Measurements from ENCODE around the gene PSG2.
"Not testable (repeated sequence)": the region's sequence is repeated elsewhere in the genome, so short reads cannot be mapped to it uniquely, and the experiment has no call there.

Gene PSG2

DNA sequence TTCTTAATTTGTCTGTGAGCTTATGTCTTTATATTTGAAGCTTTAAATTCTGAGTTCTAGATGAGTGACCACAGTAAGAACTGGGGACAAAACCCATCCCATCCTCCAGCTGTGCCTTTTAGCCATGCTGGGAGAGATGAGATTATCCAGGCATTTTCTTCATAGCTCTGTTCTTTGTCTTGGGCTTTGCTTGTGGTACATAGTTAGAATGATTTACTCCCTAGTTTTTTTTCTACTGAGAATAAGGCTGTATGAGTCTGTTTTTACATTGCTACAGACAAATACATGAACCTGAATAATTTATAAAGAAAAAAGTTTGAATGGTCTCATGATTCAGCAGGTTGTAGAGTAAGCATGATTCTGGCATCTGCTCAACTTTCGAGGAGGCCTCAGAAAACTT, 24.9 kb upstream of the PSG2 start:
- H3K9ac ChIP-seq (ENCODE audit: low read depth, low read length); H3K36me3 ChIP-seq (ENCODE audit: insufficient read depth, low read depth, low read length); H3K4me1 ChIP-seq (ENCODE audit: insufficient read depth, low read length); H3K4me3 ChIP-seq (ENCODE audit: low read length); H3K27me3 ChIP-seq (ENCODE audit: insufficient read depth, low read length); H3K27ac ChIP-seq (ENCODE audit: low read length): not testable (repeated sequence)
- H3K9me3 ChIP-seq (ENCODE audit: insufficient read depth, low read depth, low read length) = peaks cover 22% of the 10 kb centered on the region

DNA sequence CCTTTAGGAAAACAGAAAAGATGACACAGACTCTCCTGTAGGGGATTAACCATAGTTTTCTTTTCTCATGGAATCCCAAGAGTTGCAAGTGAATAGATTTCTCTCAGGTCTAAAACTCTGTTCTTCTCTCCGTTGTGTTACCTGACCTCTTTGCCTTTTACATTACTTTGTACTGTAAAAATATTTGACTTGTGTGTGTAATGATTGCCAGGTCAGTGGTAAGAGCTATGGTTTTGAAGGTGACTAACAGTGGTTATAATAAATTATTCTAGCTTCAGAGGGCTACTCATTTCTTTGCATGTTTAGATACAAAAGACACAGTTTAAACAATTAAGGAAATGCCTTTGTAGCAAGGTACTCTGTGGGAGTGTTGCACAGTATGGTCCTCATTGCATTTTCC, 23.0 kb upstream of the PSG2 start:
- no peak overlapping the region for H3K4me3 ChIP-seq (ENCODE audit: low read length)
- no peaks in the 10 kb centered on the region for H3K4me1 ChIP-seq (ENCODE audit: insufficient read depth, low read length)
- peaks cover 23% of the 10 kb centered on the region for H3K9me3 ChIP-seq (ENCODE audit: insufficient read depth, low read depth, low read length)
- H3K27me3 ChIP-seq (ENCODE audit: insufficient read depth, low read length) = no peaks in the 10 kb centered on the region
- no peaks in the 10 kb centered on the region for H3K36me3 ChIP-seq (ENCODE audit: insufficient read depth, low read depth, low read length)
- no peak overlapping the region for H3K9ac ChIP-seq (ENCODE audit: low read depth, low read length)
- H3K27ac ChIP-seq (ENCODE audit: low read length) = no peak overlapping the region

DNA sequence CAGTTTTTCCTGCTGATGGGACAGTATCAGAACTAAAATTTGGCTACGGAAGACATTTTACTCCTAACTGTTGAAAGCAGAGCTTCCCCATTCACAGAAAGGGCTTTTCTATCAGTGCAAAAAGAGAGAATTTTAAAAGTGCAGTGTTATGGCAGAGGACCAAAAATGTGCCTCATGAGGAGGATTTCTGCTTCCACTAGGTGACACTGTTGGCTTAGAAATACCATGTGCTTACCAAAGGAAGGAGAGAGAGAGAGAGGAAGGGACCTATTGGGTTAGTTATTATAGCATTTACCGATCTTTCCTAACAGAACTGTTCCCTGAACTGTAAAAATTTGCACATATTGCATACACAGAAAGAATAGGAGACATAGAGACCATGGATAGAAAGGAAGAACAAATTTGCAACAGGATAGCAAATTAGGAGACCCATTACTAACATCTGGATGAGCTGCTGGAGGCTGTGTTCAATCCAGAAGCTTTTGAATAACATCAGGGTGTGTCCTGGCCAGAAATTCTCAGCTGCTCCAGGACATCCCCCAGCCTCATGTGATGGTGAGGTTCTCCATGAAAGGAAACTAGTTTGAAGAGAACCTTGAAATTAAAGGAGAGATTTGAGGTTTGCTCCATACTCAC, 21.8 kb upstream of the PSG2 start:
- not testable (repeated sequence) for H3K4me1 ChIP-seq (ENCODE audit: insufficient read depth, low read length); H3K27ac ChIP-seq (ENCODE audit: low read length); H3K9ac ChIP-seq (ENCODE audit: low read depth, low read length); H3K27me3 ChIP-seq (ENCODE audit: insufficient read depth, low read length); H3K4me3 ChIP-seq (ENCODE audit: low read length); H3K36me3 ChIP-seq (ENCODE audit: insufficient read depth, low read depth, low read length)
- H3K9me3 ChIP-seq (ENCODE audit: insufficient read depth, low read depth, low read length) = peaks cover 23% of the 10 kb centered on the region

DNA sequence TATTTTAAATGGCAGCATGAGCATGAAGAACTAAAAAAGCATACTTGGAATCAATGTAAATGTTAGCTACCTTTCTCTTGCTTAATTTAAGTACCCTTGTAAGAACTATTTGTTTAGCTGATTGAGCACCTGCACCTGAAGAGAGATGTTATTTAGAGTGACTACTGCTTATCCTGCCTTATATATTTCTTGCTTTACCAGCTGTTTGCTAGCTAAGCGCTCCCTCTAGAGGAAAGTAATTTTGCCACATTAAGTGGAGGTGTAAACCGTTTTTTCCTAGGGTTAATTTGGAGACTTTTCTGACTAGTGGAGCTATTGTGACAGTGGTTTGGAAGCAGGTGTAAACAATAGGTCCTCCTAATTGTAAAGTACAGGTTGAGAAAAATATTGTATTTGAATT, 19.4 kb upstream of the PSG2 start:
- Histone ChIP-seq H3K36me3 (ENCODE audit: insufficient read depth, low read depth, low read length) (no peaks in the 10 kb centered on the region), H3K27me3 (ENCODE audit: insufficient read depth, low read length) (no peaks in the 10 kb centered on the region), H3K4me3 (ENCODE audit: low read length) (no peak overlapping the region), H3K4me1 (ENCODE audit: insufficient read depth, low read length) (no peaks in the 10 kb centered on the region), H3K9me3 (ENCODE audit: insufficient read depth, low read depth, low read length) (peaks cover 23% of the 10 kb centered on the region), H3K27ac (ENCODE audit: low read length) (no peak overlapping the region), H3K9ac (ENCODE audit: low read depth, low read length) (no peak overlapping the region)

DNA sequence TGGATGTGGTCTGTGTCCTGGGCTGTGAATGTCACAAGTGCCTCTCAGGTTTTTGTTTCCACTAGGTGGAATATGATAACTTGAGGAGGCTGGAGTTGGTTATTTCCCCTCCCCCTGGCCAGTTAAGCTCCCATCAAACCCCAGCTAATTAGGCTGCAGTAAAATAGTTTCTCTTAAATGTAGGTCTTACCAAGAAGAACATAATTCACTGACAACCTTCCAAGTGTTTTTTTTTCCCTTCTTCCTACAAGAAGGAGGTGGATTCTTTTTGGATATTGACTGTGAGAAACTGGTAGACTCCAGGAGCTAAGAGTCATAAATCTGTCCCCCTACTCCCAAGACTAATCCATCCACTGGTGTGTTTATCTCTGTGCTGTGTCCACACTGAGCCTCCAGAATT, 15.9 kb upstream of the PSG2 start:
- not testable (repeated sequence) for H3K27me3 ChIP-seq (ENCODE audit: insufficient read depth, low read length); H3K36me3 ChIP-seq (ENCODE audit: insufficient read depth, low read depth, low read length); H3K27ac ChIP-seq (ENCODE audit: low read length); H3K4me1 ChIP-seq (ENCODE audit: insufficient read depth, low read length); H3K9ac ChIP-seq (ENCODE audit: low read depth, low read length); H3K4me3 ChIP-seq (ENCODE audit: low read length)
- peaks cover 16% of the 10 kb centered on the region; the same call in 1 of the 2 replicates for H3K9me3 ChIP-seq (ENCODE audit: insufficient read depth, low read depth, low read length)

DNA sequence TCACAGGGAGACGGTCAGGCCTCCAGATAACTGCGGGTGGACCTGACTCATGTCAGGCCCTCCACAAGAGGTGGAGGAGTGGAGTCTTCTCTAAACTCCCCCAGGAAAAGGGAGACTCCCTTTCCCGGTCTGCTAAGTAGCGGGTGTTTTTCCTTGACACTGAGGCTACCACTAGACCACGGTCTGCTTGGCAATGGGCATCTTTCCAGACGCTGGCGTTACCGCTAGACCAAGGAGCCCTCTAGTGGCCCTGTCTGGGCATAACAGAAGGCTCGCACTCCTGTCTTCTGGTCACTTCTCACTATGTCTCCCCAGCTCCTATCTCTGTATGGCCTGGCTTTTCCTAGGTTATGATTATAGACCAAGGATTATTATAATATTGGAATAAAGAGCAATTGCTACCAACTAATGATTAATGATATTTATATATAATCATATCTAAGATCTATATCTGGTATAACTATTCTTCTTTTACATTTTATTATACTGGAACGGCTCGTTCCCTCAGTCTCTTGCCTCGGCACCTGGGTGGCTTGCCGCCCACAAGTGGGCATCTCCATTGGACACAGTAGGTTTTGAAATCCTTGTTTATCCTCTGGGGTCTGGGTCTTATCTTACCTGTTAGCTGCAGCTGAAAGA, 5.3 kb upstream of the PSG2 start:
- H3K4me1 ChIP-seq (ENCODE audit: insufficient read depth, low read length); H3K36me3 ChIP-seq (ENCODE audit: insufficient read depth, low read depth, low read length); H3K27me3 ChIP-seq (ENCODE audit: insufficient read depth, low read length); H3K27ac ChIP-seq (ENCODE audit: low read length); H3K9ac ChIP-seq (ENCODE audit: low read depth, low read length); H3K4me3 ChIP-seq (ENCODE audit: low read length); H3K9me3 ChIP-seq (ENCODE audit: insufficient read depth, low read depth, low read length): not testable (repeated sequence)

DNA sequence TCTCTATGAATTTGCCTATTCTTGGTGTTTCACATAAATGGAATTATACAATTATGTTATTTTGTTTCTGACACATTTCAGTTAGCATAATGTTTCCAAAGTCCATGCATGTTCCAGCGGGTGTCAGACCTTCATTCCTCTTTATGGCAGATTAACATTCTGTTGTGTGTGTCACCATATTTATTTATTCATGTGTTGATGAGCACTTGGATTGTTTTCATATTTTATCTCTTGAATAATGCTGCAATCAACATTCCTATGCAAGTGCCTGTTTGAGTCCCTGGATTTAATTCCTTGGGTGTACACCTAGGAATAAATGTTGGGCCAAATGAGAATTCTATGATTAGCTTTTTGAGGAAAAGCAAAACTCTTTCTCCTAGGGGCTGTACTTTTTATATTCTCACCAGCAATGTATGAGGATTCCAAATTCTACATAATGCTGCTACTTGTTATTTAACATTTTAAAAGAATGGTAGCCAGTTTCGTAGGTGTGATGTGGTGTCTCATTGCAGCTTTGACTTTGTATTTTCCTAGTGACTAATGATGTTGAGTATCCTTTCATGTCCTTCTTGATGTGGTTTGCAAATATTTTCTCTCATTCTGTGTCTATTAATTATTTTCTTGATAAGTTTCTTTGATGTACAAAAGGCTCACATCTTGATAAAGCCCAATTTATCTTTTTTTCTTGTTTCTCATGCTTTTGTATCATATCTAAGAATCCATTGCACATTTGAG, 3.5 kb upstream of the PSG2 start:
- H3K9ac ChIP-seq (ENCODE audit: low read depth, low read length); H3K27ac ChIP-seq (ENCODE audit: low read length); H3K36me3 ChIP-seq (ENCODE audit: insufficient read depth, low read depth, low read length): not testable (repeated sequence)

DNA sequence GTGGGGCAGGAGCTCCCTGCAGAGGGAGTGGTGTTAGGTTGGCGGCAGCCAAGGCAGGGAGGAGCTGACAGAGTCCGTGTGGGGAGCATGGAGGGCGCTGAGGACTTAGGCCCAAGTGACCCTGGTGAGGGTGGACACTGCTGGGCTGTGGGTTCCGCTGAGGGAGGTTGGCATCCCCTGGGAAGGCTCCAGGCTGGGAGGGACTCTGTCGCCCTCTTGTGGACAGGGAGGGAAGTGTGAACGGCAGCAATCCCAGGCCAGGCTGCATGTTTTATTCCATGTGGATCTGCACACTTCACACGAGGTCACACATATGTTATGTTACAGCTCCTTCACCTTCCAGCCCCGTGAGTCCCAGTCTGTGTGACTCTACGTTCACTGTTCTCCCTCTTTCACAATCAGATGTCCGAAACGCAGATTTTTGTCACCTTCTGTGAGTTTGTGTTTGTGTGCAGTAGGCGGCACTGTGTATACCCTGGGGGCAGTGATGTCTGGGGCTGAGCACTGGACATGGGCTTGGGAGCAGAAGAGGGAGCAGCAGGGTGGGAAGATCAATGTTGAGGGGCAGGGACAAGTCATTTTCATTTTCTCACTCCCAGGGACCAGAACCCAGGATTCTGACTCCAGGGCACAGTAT, 1.8 kb upstream of the PSG2 start:
- H3K9ac ChIP-seq (ENCODE audit: low read depth, low read length); H3K4me3 ChIP-seq (ENCODE audit: low read length): not testable (repeated sequence)

More for the DNA sequence above, 3.5 kb upstream of the PSG2 start:
- H3K27me3 ChIP-seq (ENCODE audit: insufficient read depth, low read length); H3K4me1 ChIP-seq (ENCODE audit: insufficient read depth, low read length); H3K9me3 ChIP-seq (ENCODE audit: insufficient read depth, low read depth, low read length); H3K4me3 ChIP-seq (ENCODE audit: low read length): not testable (repeated sequence)

DNA sequence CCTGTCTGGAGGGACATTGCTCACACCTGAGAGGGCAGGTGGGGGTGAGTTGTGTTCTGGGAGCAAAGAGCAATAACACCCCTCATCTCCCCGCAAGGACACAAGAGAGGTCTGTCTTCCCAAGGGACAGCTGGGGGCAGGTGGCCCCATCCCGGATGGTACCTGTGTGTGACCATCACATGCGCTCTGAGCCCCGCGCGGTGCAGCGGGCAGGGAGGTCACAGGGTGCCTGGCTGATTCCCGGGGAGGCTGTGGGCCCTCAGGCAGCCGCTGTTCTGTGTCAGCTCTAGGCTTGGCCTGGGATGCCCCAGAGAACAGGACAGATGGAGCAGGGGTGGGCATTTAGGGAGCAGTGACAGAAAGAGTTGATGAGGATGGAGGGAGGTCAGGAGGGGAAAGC, 1.2 kb upstream of the PSG2 start:
- H3K4me3 ChIP-seq (ENCODE audit: low read length); H3K9me3 ChIP-seq (ENCODE audit: insufficient read depth, low read depth, low read length); H3K4me1 ChIP-seq (ENCODE audit: insufficient read depth, low read length); H3K27me3 ChIP-seq (ENCODE audit: insufficient read depth, low read length); H3K36me3 ChIP-seq (ENCODE audit: insufficient read depth, low read depth, low read length); H3K27ac ChIP-seq (ENCODE audit: low read length); H3K9ac ChIP-seq (ENCODE audit: low read depth, low read length): not testable (repeated sequence)

More for the DNA sequence above, 1.8 kb upstream of the PSG2 start:
- H3K4me1 ChIP-seq (ENCODE audit: insufficient read depth, low read length); H3K36me3 ChIP-seq (ENCODE audit: insufficient read depth, low read depth, low read length); H3K9me3 ChIP-seq (ENCODE audit: insufficient read depth, low read depth, low read length); H3K27ac ChIP-seq (ENCODE audit: low read length); H3K27me3 ChIP-seq (ENCODE audit: insufficient read depth, low read length): not testable (repeated sequence)

DNA sequence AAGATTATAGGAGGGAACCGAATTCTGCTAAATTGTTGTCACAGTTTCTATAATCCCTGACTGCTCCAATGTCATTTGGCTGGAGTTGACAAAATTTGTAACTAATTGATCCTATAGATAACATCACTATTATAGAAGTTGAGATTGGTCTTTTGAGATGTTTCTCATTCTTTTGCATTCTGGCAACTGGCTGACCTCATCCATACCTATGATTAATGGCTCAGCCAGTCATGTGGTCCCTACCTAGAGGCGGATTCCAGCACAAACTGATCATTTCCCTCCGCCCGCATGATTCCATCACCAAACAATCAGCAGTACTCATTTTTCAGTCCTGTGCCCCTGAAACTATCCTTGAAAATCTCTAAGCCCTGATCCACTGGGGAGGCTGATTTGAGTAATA, 4.2 kb downstream of the PSG2 start:
- H3K36me3 ChIP-seq (ENCODE audit: insufficient read depth, low read depth, low read length) = no peaks in the 10 kb centered on the region
- no peak overlapping the region for H3K9ac ChIP-seq (ENCODE audit: low read depth, low read length)
- no peak overlapping the region for H3K27ac ChIP-seq (ENCODE audit: low read length)
- no peaks in the 10 kb centered on the region for H3K27me3 ChIP-seq (ENCODE audit: insufficient read depth, low read length)
- H3K4me1 ChIP-seq (ENCODE audit: insufficient read depth, low read length) = no peaks in the 10 kb centered on the region
- no peaks in the 10 kb centered on the region; the same call in 1 of the 2 replicates for H3K9me3 ChIP-seq (ENCODE audit: insufficient read depth, low read depth, low read length)
- no peak overlapping the region for H3K4me3 ChIP-seq (ENCODE audit: low read length)

DNA sequence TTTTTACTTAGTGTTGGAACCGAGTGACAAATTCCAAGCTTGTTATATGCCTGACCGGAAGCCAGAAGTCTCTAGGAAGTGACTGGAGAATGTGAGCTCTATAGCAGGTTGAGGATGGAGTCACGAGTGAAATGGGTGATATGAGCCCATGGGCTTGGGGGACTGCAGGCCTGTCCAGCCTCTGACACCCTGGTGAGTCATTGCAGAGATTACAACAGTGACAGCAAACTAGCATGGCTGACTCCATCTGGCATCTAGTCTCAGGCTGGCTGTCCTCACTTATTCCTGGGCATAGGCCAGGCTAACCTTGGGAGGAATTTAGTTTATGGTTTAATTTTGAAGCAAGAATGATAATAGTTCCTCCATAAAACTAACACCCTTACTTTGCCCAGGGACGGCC, 4.6 kb downstream of the PSG2 start:
- H3K27me3 ChIP-seq (ENCODE audit: insufficient read depth, low read length); H3K9me3 ChIP-seq (ENCODE audit: insufficient read depth, low read depth, low read length); H3K36me3 ChIP-seq (ENCODE audit: insufficient read depth, low read depth, low read length); H3K9ac ChIP-seq (ENCODE audit: low read depth, low read length); H3K4me3 ChIP-seq (ENCODE audit: low read length); H3K4me1 ChIP-seq (ENCODE audit: insufficient read depth, low read length); H3K27ac ChIP-seq (ENCODE audit: low read length): not testable (repeated sequence)

DNA sequence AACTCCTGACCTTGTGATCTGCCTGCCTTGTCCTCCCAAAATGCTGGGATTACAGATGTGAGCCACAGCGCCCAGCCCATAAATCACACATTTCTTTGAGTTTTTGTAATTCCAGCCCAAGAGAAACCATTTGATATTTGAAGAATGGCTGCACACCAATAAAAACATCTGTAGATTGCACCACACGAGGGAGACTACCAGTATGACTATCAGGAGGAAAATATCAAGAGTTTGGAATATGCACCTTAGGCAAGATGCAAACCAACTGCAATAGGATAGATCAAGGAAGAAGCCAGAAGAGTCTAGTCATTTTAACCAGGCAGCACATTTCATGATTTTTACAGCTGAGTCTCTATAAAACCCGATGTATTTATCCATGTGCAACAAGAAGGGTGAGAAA, 20.1 kb downstream of the PSG2 start:
- H3K9ac ChIP-seq (ENCODE audit: low read depth, low read length); H3K4me1 ChIP-seq (ENCODE audit: insufficient read depth, low read length); H3K27me3 ChIP-seq (ENCODE audit: insufficient read depth, low read length); H3K27ac ChIP-seq (ENCODE audit: low read length); H3K4me3 ChIP-seq (ENCODE audit: low read length); H3K9me3 ChIP-seq (ENCODE audit: insufficient read depth, low read depth, low read length); H3K36me3 ChIP-seq (ENCODE audit: insufficient read depth, low read depth, low read length): not testable (repeated sequence)

Data from iPS-20b (cell line).